ENCODE data around the gene DNAH2.

Gene DNAH2, protein sequence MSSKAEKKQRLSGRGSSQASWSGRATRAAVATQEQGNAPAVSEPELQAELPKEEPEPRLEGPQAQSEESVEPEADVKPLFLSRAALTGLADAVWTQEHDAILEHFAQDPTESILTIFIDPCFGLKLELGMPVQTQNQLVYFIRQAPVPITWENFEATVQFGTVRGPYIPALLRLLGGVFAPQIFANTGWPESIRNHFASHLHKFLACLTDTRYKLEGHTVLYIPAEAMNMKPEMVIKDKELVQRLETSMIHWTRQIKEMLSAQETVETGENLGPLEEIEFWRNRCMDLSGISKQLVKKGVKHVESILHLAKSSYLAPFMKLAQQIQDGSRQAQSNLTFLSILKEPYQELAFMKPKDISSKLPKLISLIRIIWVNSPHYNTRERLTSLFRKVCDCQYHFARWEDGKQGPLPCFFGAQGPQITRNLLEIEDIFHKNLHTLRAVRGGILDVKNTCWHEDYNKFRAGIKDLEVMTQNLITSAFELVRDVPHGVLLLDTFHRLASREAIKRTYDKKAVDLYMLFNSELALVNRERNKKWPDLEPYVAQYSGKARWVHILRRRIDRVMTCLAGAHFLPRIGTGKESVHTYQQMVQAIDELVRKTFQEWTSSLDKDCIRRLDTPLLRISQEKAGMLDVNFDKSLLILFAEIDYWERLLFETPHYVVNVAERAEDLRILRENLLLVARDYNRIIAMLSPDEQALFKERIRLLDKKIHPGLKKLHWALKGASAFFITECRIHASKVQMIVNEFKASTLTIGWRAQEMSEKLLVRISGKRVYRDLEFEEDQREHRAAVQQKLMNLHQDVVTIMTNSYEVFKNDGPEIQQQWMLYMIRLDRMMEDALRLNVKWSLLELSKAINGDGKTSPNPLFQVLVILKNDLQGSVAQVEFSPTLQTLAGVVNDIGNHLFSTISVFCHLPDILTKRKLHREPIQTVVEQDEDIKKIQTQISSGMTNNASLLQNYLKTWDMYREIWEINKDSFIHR (N-terminal part only)

DNA sequence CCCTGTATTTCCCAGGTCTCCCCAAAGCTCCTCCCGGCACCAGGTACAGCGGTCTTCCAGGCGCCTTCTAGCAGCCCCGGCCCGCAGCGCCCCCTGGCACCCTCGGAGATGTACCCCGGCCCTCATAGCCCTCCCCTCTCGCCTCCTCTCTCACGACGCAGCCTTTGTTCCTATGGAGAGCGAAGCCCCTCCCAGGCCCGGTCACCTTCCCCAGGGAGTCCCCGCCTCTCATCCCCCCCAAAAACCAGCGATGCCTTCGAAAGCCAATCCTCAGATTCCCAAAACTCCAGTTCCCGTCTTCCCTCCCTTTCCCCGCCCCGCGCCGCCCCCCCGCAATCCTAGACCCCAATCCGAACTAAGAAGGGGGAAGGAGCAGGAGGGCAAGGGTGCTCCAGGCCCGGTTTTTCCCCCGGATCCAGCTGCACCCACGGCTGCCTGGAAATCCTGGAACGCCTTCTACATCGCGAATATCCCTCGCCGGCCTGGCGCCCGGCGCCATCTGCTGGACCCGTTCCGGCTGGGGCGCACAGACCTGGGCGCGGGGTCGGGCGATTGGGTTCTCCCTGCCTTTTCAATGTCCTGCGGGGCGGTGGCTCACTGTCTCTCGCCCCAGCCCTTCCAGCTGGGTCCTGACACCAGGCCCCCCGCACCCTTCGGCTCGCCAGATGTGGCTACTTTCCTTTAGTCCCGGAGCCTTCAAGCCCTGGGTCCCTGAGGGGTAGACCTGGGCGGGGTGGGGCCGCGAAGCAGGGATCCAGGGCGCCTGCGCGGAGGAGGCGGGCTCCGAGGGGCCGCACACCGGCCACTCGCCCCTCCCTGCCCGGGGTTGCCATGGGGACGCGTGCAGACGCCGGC lies at the start of gene DNAH2:
DNAH2 (plus strand) TSS at position 844 of the 855 bp plus-strand sequence. CDS start 1,991 bp downstream, outside the sequence.
- H3K27ac ChIP-seq: no peak within 1 kb of the TSS
- in situ Hi-C loops (cut with HindIII; ENCODE audit: low pct_ligation_motif_present, low sequenced_read_pairs): no loop called here
- peak; percentile 85 for DNase-seq
- TF ChIP-seq, protein P1, sequence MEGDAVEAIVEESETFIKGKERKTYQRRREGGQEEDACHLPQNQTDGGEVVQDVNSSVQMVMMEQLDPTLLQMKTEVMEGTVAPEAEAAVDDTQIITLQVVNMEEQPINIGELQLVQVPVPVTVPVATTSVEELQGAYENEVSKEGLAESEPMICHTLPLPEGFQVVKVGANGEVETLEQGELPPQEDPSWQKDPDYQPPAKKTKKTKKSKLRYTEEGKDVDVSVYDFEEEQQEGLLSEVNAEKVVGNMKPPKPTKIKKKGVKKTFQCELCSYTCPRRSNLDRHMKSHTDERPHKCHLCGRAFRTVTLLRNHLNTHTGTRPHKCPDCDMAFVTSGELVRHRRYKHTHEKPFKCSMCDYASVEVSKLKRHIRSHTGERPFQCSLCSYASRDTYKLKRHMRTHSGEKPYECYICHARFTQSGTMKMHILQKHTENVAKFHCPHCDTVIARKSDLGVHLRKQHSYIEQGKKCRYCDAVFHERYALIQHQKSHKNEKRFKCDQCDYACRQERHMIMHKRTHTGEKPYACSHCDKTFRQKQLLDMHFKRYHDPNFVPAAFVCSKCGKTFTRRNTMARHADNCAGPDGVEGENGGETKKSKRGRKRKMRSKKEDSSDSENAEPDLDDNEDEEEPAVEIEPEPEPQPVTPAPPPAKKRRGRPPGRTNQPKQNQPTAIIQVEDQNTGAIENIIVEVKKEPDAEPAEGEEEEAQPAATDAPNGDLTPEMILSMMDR (IDR thresholded peaks at IDR 0.05; ENCODE audit: low read depth, low read length, missing control alignments): peak; percentile 68
- H3K36me3 ChIP-seq (replicated peaks): no peaks in the 10 kb centered on the region
- H3K4me3 ChIP-seq (ENCODE audit: low read depth, low read length): peak within 1 kb of the TSS; percentile 67
- peaks cover 18% of the 10 kb centered on the region for H3K27me3 ChIP-seq (replicated peaks)

DNA sequence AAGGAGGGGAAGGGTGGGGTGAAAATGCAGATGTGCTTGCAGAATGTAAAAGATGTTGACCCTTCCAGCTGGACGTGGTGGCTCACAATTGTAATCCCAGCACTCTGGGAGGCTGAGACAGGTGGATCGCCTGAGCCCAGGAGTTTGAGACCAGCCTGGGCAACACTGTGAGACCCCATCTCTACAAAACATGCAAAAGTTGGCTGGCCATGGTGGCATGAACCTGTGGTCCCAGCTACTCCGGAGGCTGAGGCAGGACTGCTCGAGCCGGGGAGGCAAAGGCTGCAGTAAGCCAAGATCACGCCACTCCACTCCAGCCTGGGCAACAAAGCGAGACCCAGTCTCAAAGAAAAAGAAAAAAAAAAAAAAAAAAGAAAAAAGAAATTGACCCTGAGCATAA lies 49.1 kb upstream of the DNAH2 start:
- in situ Hi-C loops (cut with HindIII; ENCODE audit: low pct_ligation_motif_present, low sequenced_read_pairs): no loop called here
- Histone ChIP-seq H3K27me3 (replicated peaks) (no peaks in the 10 kb centered on the region), H3K36me3 (replicated peaks) (peaks cover 52% of the 10 kb centered on the region), H3K27ac (no peak overlapping the region), H3K4me3 (ENCODE audit: low read depth, low read length) (no peak overlapping the region)
- no peak for DNase-seq
- TF ChIP-seq, protein P1 (IDR thresholded peaks at IDR 0.05; ENCODE audit: low read depth, low read length, missing control alignments): no peak

DNA sequence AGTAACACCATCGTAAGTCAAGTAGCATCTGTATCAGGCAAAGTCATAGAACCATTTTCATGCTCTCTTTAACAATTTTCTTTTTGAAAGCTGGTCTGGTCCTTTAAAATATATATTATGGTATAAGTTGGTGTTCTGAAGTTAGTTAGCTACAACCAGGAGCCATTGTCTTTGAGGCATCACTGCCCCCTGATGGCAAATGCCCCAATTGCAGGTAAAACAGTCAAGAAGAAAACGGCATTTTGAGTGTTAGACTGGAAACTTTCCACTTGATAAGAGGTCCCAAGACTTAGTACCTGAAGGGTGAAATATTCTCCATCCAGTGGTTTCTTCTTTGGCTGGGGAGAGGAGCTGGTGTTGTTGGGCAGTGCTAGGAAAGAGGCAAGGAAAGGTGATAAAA lies 44.3 kb upstream of the DNAH2 start:
- no peak for DNase-seq
- Histone ChIP-seq H3K27ac (no peak overlapping the region), H3K4me3 (ENCODE audit: low read depth, low read length) (no peak overlapping the region), H3K27me3 (replicated peaks) (no peaks in the 10 kb centered on the region), H3K36me3 (replicated peaks) (peaks cover 70% of the 10 kb centered on the region)
- in situ Hi-C loops (cut with HindIII; ENCODE audit: low pct_ligation_motif_present, low sequenced_read_pairs): no loop called here
- TF ChIP-seq, protein P1 (IDR thresholded peaks at IDR 0.05; ENCODE audit: low read depth, low read length, missing control alignments): peak; percentile 62

DNA sequence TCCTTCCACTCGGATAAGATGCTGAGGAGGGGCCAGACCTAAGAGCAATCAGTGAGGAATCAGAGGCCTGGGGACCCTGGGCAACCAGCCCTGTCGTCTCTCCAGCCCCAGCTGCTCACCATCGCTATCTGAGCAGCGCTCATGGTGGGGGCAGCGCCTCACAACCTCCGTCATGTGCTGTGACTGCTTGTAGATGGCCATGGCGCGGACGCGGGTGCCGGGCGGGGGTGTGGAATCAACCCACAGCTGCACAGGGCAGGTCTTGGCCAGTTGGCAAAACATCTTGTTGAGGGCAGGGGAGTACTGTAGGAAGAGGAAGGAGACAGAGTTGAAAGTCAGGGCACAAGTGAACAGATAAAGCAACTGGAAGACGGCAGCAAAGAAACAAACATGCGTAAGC lies 42.6 kb upstream of the DNAH2 start:
- Histone ChIP-seq H3K27ac (no peak overlapping the region), H3K4me3 (ENCODE audit: low read depth, low read length) (no peak overlapping the region), H3K36me3 (replicated peaks) (peaks cover 55% of the 10 kb centered on the region), H3K27me3 (replicated peaks) (no peaks in the 10 kb centered on the region)
- in situ Hi-C loops (cut with HindIII; ENCODE audit: low pct_ligation_motif_present, low sequenced_read_pairs): no loop called here
- DNase-seq: no peak
- TF ChIP-seq, protein P1 (IDR thresholded peaks at IDR 0.05; ENCODE audit: low read depth, low read length, missing control alignments): no peak

DNA sequence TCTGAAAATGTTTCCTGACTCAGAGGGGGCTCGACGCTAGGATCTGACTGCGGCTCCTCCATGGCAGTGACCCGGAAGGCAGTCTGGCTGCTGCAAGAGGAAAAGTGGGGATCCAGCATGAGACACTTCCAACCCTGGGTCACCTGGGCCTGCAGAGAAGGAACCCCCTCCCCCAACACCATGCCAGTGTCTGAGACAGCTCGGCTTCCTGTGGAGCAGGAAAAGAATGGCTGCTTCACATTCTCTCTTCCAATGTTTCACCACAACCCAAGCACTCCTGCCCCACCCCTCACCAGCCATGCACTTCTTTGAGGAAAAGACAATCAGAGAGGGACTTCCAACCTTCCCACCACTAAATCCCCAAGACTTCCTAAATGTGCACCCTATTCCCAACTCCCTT lies 41.0 kb upstream of the DNAH2 start:
- DNase-seq: no peak
- Histone ChIP-seq H3K36me3 (replicated peaks) (peaks cover 39% of the 10 kb centered on the region), H3K27ac (no peak overlapping the region), H3K27me3 (replicated peaks) (no peaks in the 10 kb centered on the region), H3K4me3 (ENCODE audit: low read depth, low read length) (no peak overlapping the region)
- in situ Hi-C loops (cut with HindIII; ENCODE audit: low pct_ligation_motif_present, low sequenced_read_pairs): no loop called here
- TF ChIP-seq, protein P1 (IDR thresholded peaks at IDR 0.05; ENCODE audit: low read depth, low read length, missing control alignments): no peak

Measured in brain microvascular endothelial cell (primary cell).